ENCODE measurements around the gene TEX264.
A peak's percentile ranks its signal among the peaks of the same experiment; 100 is the strongest.
"Not testable (repeated sequence)": the region's sequence is repeated elsewhere in the genome, so short reads cannot be mapped to it uniquely, and the experiment has no call there.

Gene TEX264

GRCh38 chr3:51715231-51715976, 44.4 kb downstream of the TEX264 start:
- no peak for DNase-seq (ENCODE audit: low read depth)

GRCh38 chr3:51715977-51716294, 44.9 kb downstream of the TEX264 start:
- DNase-seq (ENCODE audit: low read depth) = no peak

- DNase-seq (ENCODE audit: low read depth) = no peak
Observed at GRCh38 chr3:51716805-51717204, 45.8 kb downstream of the TEX264 start.

GRCh38 chr3:51717446-51717845, 46.4 kb downstream of the TEX264 start:
- no peak for DNase-seq (ENCODE audit: low read depth)

GRCh38 chr3:51717947-51718346, 46.9 kb downstream of the TEX264 start:
- DNase-seq (ENCODE audit: low read depth) = no peak

GRCh38 chr3:51718547-51719409, 47.7 kb downstream of the TEX264 start:
- DNase-seq (ENCODE audit: low read depth) = peak; percentile 58

- DNase-seq (ENCODE audit: low read depth) = no peak
Observed at GRCh38 chr3:51719410-51720025, 48.5 kb downstream of the TEX264 start.

- DNase-seq (ENCODE audit: low read depth) = no peak
Observed at GRCh38 chr3:51720292-51721061, 49.4 kb downstream of the TEX264 start.

GRCh38 chr3:51721062-51721745, 50.2 kb downstream of the TEX264 start:
- no peak for DNase-seq (ENCODE audit: low read depth)

- no peak for DNase-seq (ENCODE audit: low read depth)
Observed at GRCh38 chr3:51722362-51722761, 51.3 kb downstream of the TEX264 start.

GRCh38 chr3:51727500-51727899, 56.4 kb downstream of the TEX264 start:
- no peak for DNase-seq (ENCODE audit: low read depth)

GRCh38 chr3:51729042-51729633, 58.1 kb downstream of the TEX264 start:
- DNase-seq (ENCODE audit: low read depth) = no peak

GRCh38 chr3:51733859-51734571, 63.0 kb downstream of the TEX264 start:
- no peak for DNase-seq (ENCODE audit: low read depth)

- DNase-seq (ENCODE audit: low read depth) = no peak
Observed at GRCh38 chr3:51734572-51734907, 63.5 kb downstream of the TEX264 start.

- no peak for DNase-seq (ENCODE audit: low read depth)
Observed at GRCh38 chr3:51735039-51735438, 64.0 kb downstream of the TEX264 start.

- DNase-seq (ENCODE audit: low read depth) = no peak
Observed at GRCh38 chr3:51735950-51736349, 64.9 kb downstream of the TEX264 start.

- no peak for DNase-seq (ENCODE audit: low read depth)
Observed at GRCh38 chr3:51739110-51739509, 68.1 kb downstream of the TEX264 start.

- DNase-seq (ENCODE audit: low read depth) = not testable (repeated sequence)
Observed at GRCh38 chr3:51742320-51742719, 71.3 kb downstream of the TEX264 start.

GRCh38 chr3:51742978-51743377, 71.9 kb downstream of the TEX264 start:
- not testable (repeated sequence) for DNase-seq (ENCODE audit: low read depth)

GRCh38 chr3:51747840-51748239, 76.8 kb downstream of the TEX264 start:
- no peak for DNase-seq (ENCODE audit: low read depth)

- DNase-seq (ENCODE audit: low read depth) = no peak
Observed at GRCh38 chr3:51748327-51748726, 77.3 kb downstream of the TEX264 start.
